K562 (cell line): ENCODE results near the gene PLAAT5. TPM values are rescaled to one million over a fixed set of nuclear protein-coding genes. Genes with fewer than 3 reads are reported as not detected.
A peak's percentile ranks its signal among the peaks of the same experiment; 100 is the strongest.

Experiments used
- FOXM1 ChIP-seq, 2 experiments: fragments of 450-650 bp in 1 of 2; sonication (generic) in 1 of 2; formaldehyde crosslinking in 1 of 2; IDR thresholded peaks; 2 replicates each; pipeline versions ENCODE4 v1.6.1 to v1.9.0; 2017 to 2022; ENCODE audit warnings: low read depth in 2 of 2, mild to moderate bottlenecking in 2 of 2, missing genetic modification reagents in 1 of 2, moderate library complexity in 1 of 2
- MLLT1 ChIP-seq, 2 experiments: fragments of 450-650 bp; IDR thresholded peaks; 2 replicates each; pipeline ENCODE4 v1.6.1; 2016
- RCOR1 ChIP-seq, 2 experiments: IDR thresholded peaks; 2 replicates each; pipeline ENCODE4 v1.6.1; 2012; ENCODE audit warnings: low read depth in 2 of 2, low read length in 2 of 2, borderline replicate concordance in 1 of 2, improper control_type of control experiment in 1 of 2
- SMARCA4 ChIP-seq: fragments of 450-650 bp; IDR thresholded peaks from 2 replicates; pipeline ENCODE4 v1.6.1; 2016
- ZBTB33 ChIP-seq: sonication (generic); formaldehyde crosslinking; IDR thresholded peaks from 2 replicates; pipeline ENCODE4 v1.8.1; 2023; ENCODE audit warnings: mild to moderate bottlenecking, missing genetic modification reagents
- polyA plus RNA-seq, 8 experiments: library from polyadenylated mRNA; depleted of rRNA in 4 of 8; stranded (reverse) in 5 of 8; unstranded in 3 of 8; fragments of >200 nt; fragmentation: Nextera tagmentation in 2 of 8; fragmentation: Illumina TruSeq in 1 of 8; extraction: Ambion mirVana in 2 of 8; extraction: Trizol in 1 of 8; gene quantifications; 2 replicates each; pipeline versions ENCODE4 v1.2.1 to v1.2.3, GENCODE V29; 2011 to 2014; ENCODE audit warnings: inconsistent platforms in 1 of 8, missing spikeins in 1 of 8
- total RNA-seq, 7 experiments: library from RNA; depleted of rRNA in 6 of 7; stranded (reverse); fragments of >200 nt in 6 of 7; fragmentation: Illumina TruSeq in 2 of 7; extraction: Trizol in 2 of 7; gene quantifications; 2 replicates each; pipeline versions ENCODE4 v1.2.1 to v1.2.3, GENCODE V29; 2011 to 2021; ENCODE audit warnings: low replicate concordance in 1 of 7

Gene PLAAT5
- total and polyA plus RNA-seq, 9 of the 15 experiments (the other 6 are each of a cell fraction or from before 2014, with no cell fraction given): not detected

- TF ChIP-seq RCOR1 (IDR thresholded peaks at IDR 0.05; ENCODE audit: borderline replicate concordance in 1 of 2, low read depth in 2 of 2, low read length in 2 of 2): no peak
- TF ChIP-seq ZBTB33 (CRISPR knock-in tag): 0 out of 2 replicates have a peak, but pooled peaks have one; percentile 29
- peak in 1 of 2 experiments; percentile 75; a peak in 2 of 4 replicates for TF ChIP-seq MLLT1 (IDR thresholded peaks at IDR 0.05)
- TF ChIP-seq FOXM1 (IDR thresholded peaks at IDR 0.05; ENCODE audit: low read depth): no peak
- TF ChIP-seq FOXM1 (CRISPR knock-in tag; IDR thresholded peaks at IDR 0.05; ENCODE audit: low read depth): no peak
- TF ChIP-seq SMARCA4: 0 out of 2 replicates have a peak, but pooled peaks have one; percentile 53
Measured at GRCh38 chr11:63505857-63506528, 15.0 kb upstream of the PLAAT5 start, which contains the start of gene LGALS12 (continued).
